IMR-90 (cell line): ENCODE data around the gene ASMTL. TPM values are rescaled to one million over a fixed set of nuclear protein-coding genes. Genes with fewer than 3 reads are reported as not detected.
A peak's percentile ranks its signal among the peaks of the same experiment; 100 is the strongest.

ENCODE experiments used
- ATAC-seq: fragments of 200-7000 bp; cut with Tn5 transposase; 2 replicates; pipeline ENCODE4 v1.9.1; 2020; ENCODE audit warnings: low read depth, mild to moderate bottlenecking, moderate library complexity
- BruUV-seq: library from RNA; stranded (reverse); fragments of 400-500 nt; replicated peaks from 2 replicates; lab custom pipeline; 2021; lab: Mats Ljungman, UMichigan
- CTCF ChIA-PET: fragments of 300-600 bp; formaldehyde crosslinking; extraction: SDS; loops from one replicate; lab custom pipeline; 2021; ENCODE audit warnings: antibody characterized with exemption; lab: Yijun Ruan, JAX
- POLR2A ChIA-PET: fragments of 300-600 bp; sonication (Branson Sonifier 250); formaldehyde crosslinking; loops from one replicate; lab custom pipeline; 2022; ENCODE audit warnings: antibody characterized with exemption; ENCODE audit not compliant: unreplicated experiment; lab: Charles Lee
- DNase-seq: peaks from one replicate; pipeline ENCODE4 v3.0.0; 2013
- H2AFZ ChIP-seq: replicated peaks from 2 replicates; pipeline ENCODE3; 2013; ENCODE audit warnings: low read length, mild to moderate bottlenecking; ENCODE audit not compliant: poor library complexity
- H2AK5ac ChIP-seq: 2 replicates; pipeline ENCODE4 v1.6.1; 2013; ENCODE audit warnings: low read depth, low read length, inconsistent platforms
- H2AK9ac ChIP-seq: replicated peaks from 2 replicates; pipeline ENCODE3; 2013; ENCODE audit warnings: mild to moderate bottlenecking, low read depth, low read length, moderate library complexity; ENCODE audit not compliant: poor library complexity
- H2BK120ac ChIP-seq: 2 replicates; pipeline ENCODE4 v1.6.1; 2013; ENCODE audit warnings: low read depth, low read length, inconsistent platforms
- H2BK15ac ChIP-seq: 3 replicates; pipeline ENCODE4 v1.6.1; 2013; ENCODE audit warnings: low read depth, low read length, inconsistent platforms
- H2BK20ac ChIP-seq: 2 replicates; pipeline ENCODE4 v1.6.1; 2013; ENCODE audit warnings: low read depth, mild to moderate bottlenecking, inconsistent platforms, low read length, moderate library complexity
- H2BK5ac ChIP-seq: 2 replicates; pipeline ENCODE4 v1.6.1; 2013; ENCODE audit warnings: mild to moderate bottlenecking, low read depth, low read length, inconsistent platforms; ENCODE audit not compliant: poor library complexity, severe bottlenecking
- H3K14ac ChIP-seq: replicated peaks from 2 replicates; pipeline ENCODE4 v1.6.1; 2013; ENCODE audit warnings: low read depth, low read length, inconsistent platforms
- H3K18ac ChIP-seq: 2 replicates; pipeline ENCODE4 v1.6.1; 2013; ENCODE audit warnings: low read depth, low read length, control low read depth
- H3K23ac ChIP-seq: 2 replicates; pipeline ENCODE4 v1.6.1; 2013; ENCODE audit warnings: low read depth, low read length, inconsistent platforms
- H3K27ac ChIP-seq: 2 replicates; pipeline ENCODE4 v1.5.1; 2013; ENCODE audit warnings: mild to moderate bottlenecking, control low read depth, low read length; ENCODE audit not compliant: insufficient read depth
- H3K27me3 ChIP-seq: 2 replicates; pipeline ENCODE4 v1.6.1; 2013; ENCODE audit warnings: low read length; ENCODE audit not compliant: control insufficient read depth, insufficient read depth
- H3K36me3 ChIP-seq: 2 replicates; pipeline ENCODE4 v1.6.1; 2013; ENCODE audit warnings: low read length, mixed read lengths; ENCODE audit not compliant: control insufficient read depth, insufficient read depth
- H3K4ac ChIP-seq: 2 replicates; pipeline ENCODE4 v1.6.1; 2013; ENCODE audit warnings: low read depth, low read length, inconsistent platforms
- H3K4me1 ChIP-seq: 2 replicates; pipeline ENCODE4 v1.6.1; 2013; ENCODE audit warnings: low read length, mixed read lengths; ENCODE audit not compliant: control insufficient read depth, insufficient read depth
- H3K4me2 ChIP-seq: 2 replicates; pipeline ENCODE4 v1.6.1; 2013; ENCODE audit warnings: low read depth, mild to moderate bottlenecking, control low read depth, low read length, moderate library complexity
- H3K4me3 ChIP-seq: 2 replicates; pipeline ENCODE4 v1.5.1; 2013; ENCODE audit warnings: low read depth, mild to moderate bottlenecking, control low read depth, low read length, moderate library complexity; ENCODE audit not compliant: insufficient read depth
- H3K56ac ChIP-seq: 2 replicates; pipeline ENCODE4 v1.6.1; 2013; ENCODE audit warnings: low read length, inconsistent platforms; ENCODE audit not compliant: insufficient read depth; ENCODE audit errors: extremely low read depth
- H3K79me1 ChIP-seq, 2 experiments: 2 replicates each; pipeline ENCODE4 v1.6.1; 2013; ENCODE audit warnings: low read length in 2 of 2, inconsistent platforms in 1 of 2, low read depth in 1 of 2
- H3K9ac ChIP-seq: 2 replicates; pipeline ENCODE4 v1.6.1; 2013; ENCODE audit warnings: low read depth, low read length, control low read depth
- H3K9me1 ChIP-seq: 2 replicates; pipeline ENCODE4 v1.6.1; 2013; ENCODE audit warnings: low read length, inconsistent platforms; ENCODE audit not compliant: insufficient read depth
- H3K9me3 ChIP-seq: 2 replicates; pipeline ENCODE4 v1.6.1; 2013; ENCODE audit warnings: low read length; ENCODE audit not compliant: control insufficient read depth, insufficient read depth
- H4K20me1 ChIP-seq: 2 replicates; pipeline ENCODE4 v1.6.1; 2013; ENCODE audit warnings: low read length, inconsistent platforms; ENCODE audit not compliant: insufficient read depth
- H4K5ac ChIP-seq: 2 replicates; pipeline ENCODE4 v1.6.1; 2013; ENCODE audit warnings: mild to moderate bottlenecking, low read depth, low read length, control low read depth
- H4K8ac ChIP-seq, 2 experiments: 2 replicates each; pipeline ENCODE4 v1.6.1; 2013; ENCODE audit warnings: low read depth in 2 of 2, low read length in 2 of 2, control low read depth in 1 of 2, inconsistent platforms in 1 of 2
- H4K91ac ChIP-seq: 2 replicates; pipeline ENCODE4 v1.6.1; 2013; ENCODE audit warnings: low read depth, low read length, inconsistent platforms; ENCODE audit not compliant: insufficient read depth
- BHLHE40 ChIP-seq: fragments of 150-350 bp; IDR thresholded peaks from 2 replicates; pipeline ENCODE4 v1.6.1; 2016; ENCODE audit warnings: mild to moderate bottlenecking, low read depth, low read length
- CEBPB ChIP-seq: IDR thresholded peaks from 2 replicates; pipeline ENCODE4 v1.6.1; 2012; ENCODE audit warnings: low read depth, low read length, improper control_type of control experiment
- CHD1 ChIP-seq: IDR thresholded peaks from 2 replicates; pipeline ENCODE4 v1.6.1; 2012; ENCODE audit warnings: low read depth, low read length, improper control_type of control experiment
- FOS ChIP-seq: fragments of 150-350 bp; IDR thresholded peaks from 2 replicates; pipeline ENCODE4 v1.6.1; 2016; ENCODE audit warnings: low read depth, low read length
- MAFK ChIP-seq: IDR thresholded peaks from 2 replicates; pipeline ENCODE4 v1.6.1; 2012; ENCODE audit warnings: low read depth, low read length, improper control_type of control experiment
- MXI1 ChIP-seq: IDR thresholded peaks from 2 replicates; pipeline ENCODE4 v1.6.1; 2012; ENCODE audit warnings: low read depth, mild to moderate bottlenecking, low read length, moderate library complexity, borderline replicate concordance
- NFE2L2 ChIP-seq: fragments of 150-350 bp; IDR thresholded peaks from 2 replicates; pipeline ENCODE4 v1.6.1; 2016; ENCODE audit warnings: low read depth, mild to moderate bottlenecking, low read length
- POLR2A ChIP-seq: IDR thresholded peaks from 2 replicates; pipeline ENCODE4 v1.6.1; 2012; ENCODE audit warnings: mild to moderate bottlenecking, low read depth, low read length
- RAD21 ChIP-seq: IDR thresholded peaks from 2 replicates; pipeline ENCODE4 v1.6.1; 2012; ENCODE audit warnings: low read length, improper control_type of control experiment
- SMC3 ChIP-seq: fragments of 150-350 bp; IDR thresholded peaks from 2 replicates; pipeline ENCODE4 v1.6.1; 2016; ENCODE audit warnings: low read depth, mild to moderate bottlenecking, antibody characterized with exemption, low read length, moderate library complexity
- WGBS, 2 experiments: methylation state at CpG; one replicate each; pipeline versions ENCODE4 v1.1.5 to v1.1.7; 2013; ENCODE audit warnings: missing lambda C conversion rate in 2 of 2; ENCODE audit not compliant: insufficient read length in 1 of 2; ENCODE audit errors: extremely low coverage in 2 of 2; 5-methylcytosine and 5-hydroxymethylcytosine counted together
- dilution Hi-C: fragments of 300-500 bp; cut with HindIII; formaldehyde crosslinking; loops from one replicate; pipeline ENCODE4 v1.14.3; 2018; ENCODE audit warnings: low sequenced_read_pairs; ENCODE audit not compliant: unreplicated experiment
- in situ Hi-C: fragments of 300-500 bp; cut with MboI; formaldehyde crosslinking; loops from 3 replicates; pipeline ENCODE4 v1.14.3; 2019; ENCODE audit warnings: low sequenced_read_pairs, inconsistent platforms, mixed read lengths
- intact Hi-C: fragments of 100-400 bp; cut with micrococcal nuclease; formaldehyde crosslinking; loops from 2 replicates; pipeline ENCODE4 v1.10.0; 2022
- polyA plus RNA-seq, 3 experiments: library from polyadenylated mRNA; depleted of rRNA; stranded (reverse); fragments of >200 nt; gene quantifications; 2 replicates each; pipeline ENCODE4 v1.2.3, GENCODE V29; 2012; ENCODE audit warnings: low replicate concordance in 1 of 3
- total RNA-seq: library from RNA; depleted of rRNA; stranded (reverse); fragments of >200 nt; gene quantifications from 2 replicates; pipeline ENCODE4 v1.2.3, GENCODE V29; 2012
- TF ChIP-seq, protein P1 (sequence below): fragments of 150-350 bp; IDR thresholded peaks from 2 replicates; pipeline ENCODE4 v1.6.1; 2016; ENCODE audit warnings: low read depth, mild to moderate bottlenecking, low read length, moderate library complexity, borderline replicate concordance
- TF ChIP-seq, protein P2 (sequence below): conservative IDR thresholded peaks from 2 replicates; pipeline ENCODE4 v1.5.1; 2012; ENCODE audit warnings: mild to moderate bottlenecking, low read depth, low read length, improper control_type of control experiment

Gene ASMTL
- total and polyA plus RNA-seq, 2 of the 4 experiments (the other 2 are of a cell fraction): 13.4 to 33.4 TPM

DNA sequence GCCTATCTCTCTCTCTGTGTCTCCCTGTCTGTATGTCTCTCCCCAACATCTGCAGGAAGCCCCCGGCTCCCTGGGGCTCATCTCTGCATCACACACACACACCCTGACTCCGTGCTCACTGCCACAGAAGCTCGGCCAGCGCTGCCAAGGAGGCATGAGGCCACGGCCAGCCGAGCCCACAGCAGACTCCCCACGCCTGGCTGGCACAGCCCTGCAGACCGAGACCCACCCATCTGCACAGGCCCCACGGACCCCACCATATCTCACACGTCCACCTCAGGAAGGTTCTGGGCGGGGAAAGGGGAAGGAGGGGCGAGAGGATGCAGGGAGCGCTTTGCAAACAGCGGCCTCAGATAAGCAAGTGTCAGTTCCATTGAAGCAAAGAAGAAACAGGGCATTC lies 32.3 kb downstream of the ASMTL start:
- 0 out of 2 replicates have a peak, but pooled peaks cover 6% of the 10 kb centered on the region for H3K9me1 ChIP-seq
- no peak overlapping the region for H2AK5ac ChIP-seq
- no peak overlapping the region for H2AFZ ChIP-seq
- no peak overlapping the region for H3K4ac ChIP-seq
- no peak overlapping the region for H3K14ac ChIP-seq
- H2AK9ac ChIP-seq: peak overlapping the region; percentile 55
- no peak overlapping the region for H3K56ac ChIP-seq
- no peak overlapping the region for H2BK15ac ChIP-seq
- no TSS peak for BruUV-seq
- H3K79me1 ChIP-seq: no peaks in the 10 kb centered on the region; a peak in 1 of 4 replicates
- DNase-seq: no peak
- H4K5ac ChIP-seq: no peak overlapping the region
- no peak overlapping the region for H3K4me2 ChIP-seq
- TF ChIP-seq CEBPB (no peak), NFE2L2 (no peak), CHD1 (no peak), BHLHE40 (no peak), MXI1 (no peak), MAFK (no peak), RAD21 (no peak), FOS (no peak), POLR2A (no peak), SMC3 (no peak)
- TF ChIP-seq, protein P1, sequence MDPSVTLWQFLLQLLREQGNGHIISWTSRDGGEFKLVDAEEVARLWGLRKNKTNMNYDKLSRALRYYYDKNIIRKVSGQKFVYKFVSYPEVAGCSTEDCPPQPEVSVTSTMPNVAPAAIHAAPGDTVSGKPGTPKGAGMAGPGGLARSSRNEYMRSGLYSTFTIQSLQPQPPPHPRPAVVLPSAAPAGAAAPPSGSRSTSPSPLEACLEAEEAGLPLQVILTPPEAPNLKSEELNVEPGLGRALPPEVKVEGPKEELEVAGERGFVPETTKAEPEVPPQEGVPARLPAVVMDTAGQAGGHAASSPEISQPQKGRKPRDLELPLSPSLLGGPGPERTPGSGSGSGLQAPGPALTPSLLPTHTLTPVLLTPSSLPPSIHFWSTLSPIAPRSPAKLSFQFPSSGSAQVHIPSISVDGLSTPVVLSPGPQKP: no peak
- TF ChIP-seq, protein P2, sequence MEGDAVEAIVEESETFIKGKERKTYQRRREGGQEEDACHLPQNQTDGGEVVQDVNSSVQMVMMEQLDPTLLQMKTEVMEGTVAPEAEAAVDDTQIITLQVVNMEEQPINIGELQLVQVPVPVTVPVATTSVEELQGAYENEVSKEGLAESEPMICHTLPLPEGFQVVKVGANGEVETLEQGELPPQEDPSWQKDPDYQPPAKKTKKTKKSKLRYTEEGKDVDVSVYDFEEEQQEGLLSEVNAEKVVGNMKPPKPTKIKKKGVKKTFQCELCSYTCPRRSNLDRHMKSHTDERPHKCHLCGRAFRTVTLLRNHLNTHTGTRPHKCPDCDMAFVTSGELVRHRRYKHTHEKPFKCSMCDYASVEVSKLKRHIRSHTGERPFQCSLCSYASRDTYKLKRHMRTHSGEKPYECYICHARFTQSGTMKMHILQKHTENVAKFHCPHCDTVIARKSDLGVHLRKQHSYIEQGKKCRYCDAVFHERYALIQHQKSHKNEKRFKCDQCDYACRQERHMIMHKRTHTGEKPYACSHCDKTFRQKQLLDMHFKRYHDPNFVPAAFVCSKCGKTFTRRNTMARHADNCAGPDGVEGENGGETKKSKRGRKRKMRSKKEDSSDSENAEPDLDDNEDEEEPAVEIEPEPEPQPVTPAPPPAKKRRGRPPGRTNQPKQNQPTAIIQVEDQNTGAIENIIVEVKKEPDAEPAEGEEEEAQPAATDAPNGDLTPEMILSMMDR: no peak
- intact Hi-C loops: no loop called here
- H3K27ac ChIP-seq: no peak overlapping the region
- peaks cover 27% of the 10 kb centered on the region for H3K9me3 ChIP-seq
- no peak overlapping the region for H3K23ac ChIP-seq
- no peak overlapping the region for H3K4me3 ChIP-seq
- H4K8ac ChIP-seq: no peak overlapping the region
- H3K4me1 ChIP-seq: no peaks in the 10 kb centered on the region
- in situ Hi-C loops: no loop called here
- dilution Hi-C loops: no loop called here
- H3K18ac ChIP-seq: no peak overlapping the region
- no peaks in the 10 kb centered on the region; the same call in 1 of the 2 replicates for H4K20me1 ChIP-seq
- H2BK20ac ChIP-seq: no peak overlapping the region
- no peak overlapping the region for H2BK5ac ChIP-seq
- peaks cover 69% of the 10 kb centered on the region for H3K36me3 ChIP-seq
- CTCF ChIA-PET: no interaction called here
- H3K27me3 ChIP-seq: no peaks in the 10 kb centered on the region
- ATAC-seq: peak; percentile 12
- POLR2A ChIA-PET: no interaction called here
- WGBS, 2 experiments: no CpG with 5 or more reads among the region's 14 CpGs
- no peak overlapping the region for H3K9ac ChIP-seq
- H2BK120ac ChIP-seq: no peak overlapping the region
- H4K91ac ChIP-seq: no peak overlapping the region
